SK-N-MC (cell line): ENCODE measurements around the gene SULT1A2.

ENCODE experiments used
- DNase-seq: peaks from one replicate; pipeline ENCODE4 v3.0.0-alpha.2; 2011; ENCODE audit warnings: low read depth, low spot score
- H3K27ac ChIP-seq: fragments of 200-600 bp; sonication (generic); 2 replicates; pipeline ENCODE4 v1.5.1; 2016; ENCODE audit warnings: mixed run types
- H3K36me3 ChIP-seq: fragments of 200-600 bp; sonication (generic); 2 replicates; pipeline ENCODE4 v1.6.1; 2017; ENCODE audit warnings: antibody characterized with exemption, low read length, mixed read lengths; ENCODE audit not compliant: insufficient read depth
- H3K4me3 ChIP-seq: fragments of 200-600 bp; sonication (generic); 2 replicates; pipeline ENCODE4 v1.5.1; 2016
- H3K9ac ChIP-seq: fragments of 200-600 bp; sonication (generic); 2 replicates; pipeline ENCODE4 v1.8.0; 2017; ENCODE audit warnings: mixed run types, mixed read lengths; ENCODE audit not compliant: insufficient read length
- H3K9me3 ChIP-seq: fragments of 200-600 bp; sonication (generic); 2 replicates; pipeline ENCODE4 v1.6.1; 2017; ENCODE audit warnings: low read depth, mild to moderate bottlenecking, antibody characterized with exemption, low read length, moderate library complexity, mixed read lengths
- EZH2 ChIP-seq: fragments of 200-600 bp; sonication (generic); IDR thresholded peaks from one replicate; pipeline ENCODE4 v1.6.1; 2017; ENCODE audit warnings: antibody characterized with exemption
- FOXP2 ChIP-seq: optimal IDR thresholded peaks from 2 replicates; pipeline ENCODE3; 2011; ENCODE audit warnings: mild to moderate bottlenecking, moderate library complexity; ENCODE audit not compliant: insufficient read depth; ENCODE audit errors: extremely low read length, control extremely low read depth
- POLR2AphosphoS5 ChIP-seq: IDR thresholded peaks from 2 replicates; pipeline ENCODE4 v1.6.1; 2012; ENCODE audit warnings: mild to moderate bottlenecking, low read depth, low read length, borderline replicate concordance

Gene SULT1A2

GRCh38 chr16:28542646-28543045 is 54.2 kb downstream of the SULT1A2 start:
- H3K36me3 ChIP-seq, result no peaks in the 10 kb centered on the region
- no peak for DNase-seq
- no peak overlapping the region for H3K4me3 ChIP-seq
- no peak for TF ChIP-seq POLR2AphosphoS5
- no peak for TF ChIP-seq EZH2
- TF ChIP-seq FOXP2, result no peak
- H3K9me3 ChIP-seq, result no peaks in the 10 kb centered on the region
- H3K27ac ChIP-seq, result no peak overlapping the region
- H3K9ac ChIP-seq, result no peak overlapping the region
